Measurements from ENCODE around the gene FUT1. TPM values are rescaled to one million over a fixed set of nuclear protein-coding genes. Genes with fewer than 3 reads are reported as not detected.

FUT1 gene
- total and polyA plus RNA-seq, 2 of the 8 experiments (the other 6 are each of a cell fraction or from before 2014, with no cell fraction given), result 7.4 to 12.9 TPM

- TF ChIP-seq, protein P1, sequence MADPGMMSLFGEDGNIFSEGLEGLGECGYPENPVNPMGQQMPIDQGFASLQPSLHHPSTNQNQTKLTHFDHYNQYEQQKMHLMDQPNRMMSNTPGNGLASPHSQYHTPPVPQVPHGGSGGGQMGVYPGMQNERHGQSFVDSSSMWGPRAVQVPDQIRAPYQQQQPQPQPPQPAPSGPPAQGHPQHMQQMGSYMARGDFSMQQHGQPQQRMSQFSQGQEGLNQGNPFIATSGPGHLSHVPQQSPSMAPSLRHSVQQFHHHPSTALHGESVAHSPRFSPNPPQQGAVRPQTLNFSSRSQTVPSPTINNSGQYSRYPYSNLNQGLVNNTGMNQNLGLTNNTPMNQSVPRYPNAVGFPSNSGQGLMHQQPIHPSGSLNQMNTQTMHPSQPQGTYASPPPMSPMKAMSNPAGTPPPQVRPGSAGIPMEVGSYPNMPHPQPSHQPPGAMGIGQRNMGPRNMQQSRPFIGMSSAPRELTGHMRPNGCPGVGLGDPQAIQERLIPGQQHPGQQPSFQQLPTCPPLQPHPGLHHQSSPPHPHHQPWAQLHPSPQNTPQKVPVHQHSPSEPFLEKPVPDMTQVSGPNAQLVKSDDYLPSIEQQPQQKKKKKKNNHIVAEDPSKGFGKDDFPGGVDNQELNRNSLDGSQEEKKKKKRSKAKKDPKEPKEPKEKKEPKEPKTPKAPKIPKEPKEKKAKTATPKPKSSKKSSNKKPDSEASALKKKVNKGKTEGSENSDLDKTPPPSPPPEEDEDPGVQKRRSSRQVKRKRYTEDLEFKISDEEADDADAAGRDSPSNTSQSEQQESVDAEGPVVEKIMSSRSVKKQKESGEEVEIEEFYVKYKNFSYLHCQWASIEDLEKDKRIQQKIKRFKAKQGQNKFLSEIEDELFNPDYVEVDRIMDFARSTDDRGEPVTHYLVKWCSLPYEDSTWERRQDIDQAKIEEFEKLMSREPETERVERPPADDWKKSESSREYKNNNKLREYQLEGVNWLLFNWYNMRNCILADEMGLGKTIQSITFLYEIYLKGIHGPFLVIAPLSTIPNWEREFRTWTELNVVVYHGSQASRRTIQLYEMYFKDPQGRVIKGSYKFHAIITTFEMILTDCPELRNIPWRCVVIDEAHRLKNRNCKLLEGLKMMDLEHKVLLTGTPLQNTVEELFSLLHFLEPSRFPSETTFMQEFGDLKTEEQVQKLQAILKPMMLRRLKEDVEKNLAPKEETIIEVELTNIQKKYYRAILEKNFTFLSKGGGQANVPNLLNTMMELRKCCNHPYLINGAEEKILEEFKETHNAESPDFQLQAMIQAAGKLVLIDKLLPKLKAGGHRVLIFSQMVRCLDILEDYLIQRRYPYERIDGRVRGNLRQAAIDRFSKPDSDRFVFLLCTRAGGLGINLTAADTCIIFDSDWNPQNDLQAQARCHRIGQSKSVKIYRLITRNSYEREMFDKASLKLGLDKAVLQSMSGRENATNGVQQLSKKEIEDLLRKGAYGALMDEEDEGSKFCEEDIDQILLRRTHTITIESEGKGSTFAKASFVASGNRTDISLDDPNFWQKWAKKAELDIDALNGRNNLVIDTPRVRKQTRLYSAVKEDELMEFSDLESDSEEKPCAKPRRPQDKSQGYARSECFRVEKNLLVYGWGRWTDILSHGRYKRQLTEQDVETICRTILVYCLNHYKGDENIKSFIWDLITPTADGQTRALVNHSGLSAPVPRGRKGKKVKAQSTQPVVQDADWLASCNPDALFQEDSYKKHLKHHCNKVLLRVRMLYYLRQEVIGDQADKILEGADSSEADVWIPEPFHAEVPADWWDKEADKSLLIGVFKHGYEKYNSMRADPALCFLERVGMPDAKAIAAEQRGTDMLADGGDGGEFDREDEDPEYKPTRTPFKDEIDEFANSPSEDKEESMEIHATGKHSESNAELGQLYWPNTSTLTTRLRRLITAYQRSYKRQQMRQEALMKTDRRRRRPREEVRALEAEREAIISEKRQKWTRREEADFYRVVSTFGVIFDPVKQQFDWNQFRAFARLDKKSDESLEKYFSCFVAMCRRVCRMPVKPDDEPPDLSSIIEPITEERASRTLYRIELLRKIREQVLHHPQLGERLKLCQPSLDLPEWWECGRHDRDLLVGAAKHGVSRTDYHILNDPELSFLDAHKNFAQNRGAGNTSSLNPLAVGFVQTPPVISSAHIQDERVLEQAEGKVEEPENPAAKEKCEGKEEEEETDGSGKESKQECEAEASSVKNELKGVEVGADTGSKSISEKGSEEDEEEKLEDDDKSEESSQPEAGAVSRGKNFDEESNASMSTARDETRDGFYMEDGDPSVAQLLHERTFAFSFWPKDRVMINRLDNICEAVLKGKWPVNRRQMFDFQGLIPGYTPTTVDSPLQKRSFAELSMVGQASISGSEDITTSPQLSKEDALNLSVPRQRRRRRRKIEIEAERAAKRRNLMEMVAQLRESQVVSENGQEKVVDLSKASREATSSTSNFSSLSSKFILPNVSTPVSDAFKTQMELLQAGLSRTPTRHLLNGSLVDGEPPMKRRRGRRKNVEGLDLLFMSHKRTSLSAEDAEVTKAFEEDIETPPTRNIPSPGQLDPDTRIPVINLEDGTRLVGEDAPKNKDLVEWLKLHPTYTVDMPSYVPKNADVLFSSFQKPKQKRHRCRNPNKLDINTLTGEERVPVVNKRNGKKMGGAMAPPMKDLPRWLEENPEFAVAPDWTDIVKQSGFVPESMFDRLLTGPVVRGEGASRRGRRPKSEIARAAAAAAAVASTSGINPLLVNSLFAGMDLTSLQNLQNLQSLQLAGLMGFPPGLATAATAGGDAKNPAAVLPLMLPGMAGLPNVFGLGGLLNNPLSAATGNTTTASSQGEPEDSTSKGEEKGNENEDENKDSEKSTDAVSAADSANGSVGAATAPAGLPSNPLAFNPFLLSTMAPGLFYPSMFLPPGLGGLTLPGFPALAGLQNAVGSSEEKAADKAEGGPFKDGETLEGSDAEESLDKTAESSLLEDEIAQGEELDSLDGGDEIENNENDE (IDR thresholded peaks at IDR 0.05; ENCODE audit: insufficient replicate concordance, low read length), result no peak
- TF ChIP-seq SP4 (IDR thresholded peaks at IDR 0.05; ENCODE audit: low read length) (no peak), RBBP5 (IDR thresholded peaks at IDR 0.05; ENCODE audit: borderline replicate concordance, low read depth, low read length) (no peak), GTF2F1 (IDR thresholded peaks at IDR 0.05; ENCODE audit: borderline replicate concordance, low read depth, low read length) (no peak)
Measured at GRCh38 chr19:48715681-48716171, 36.7 kb downstream of the FUT1 start (continued).

Data from H1 (cell line).